ENCODE results near the gene DPEP3. TPM values are rescaled to one million over a fixed set of nuclear protein-coding genes. Genes with fewer than 3 reads are reported as not detected.

The DPEP3 gene
- total RNA-seq, 2 experiments from 2014 or later, result 0.16 to 0.25 TPM

DNA sequence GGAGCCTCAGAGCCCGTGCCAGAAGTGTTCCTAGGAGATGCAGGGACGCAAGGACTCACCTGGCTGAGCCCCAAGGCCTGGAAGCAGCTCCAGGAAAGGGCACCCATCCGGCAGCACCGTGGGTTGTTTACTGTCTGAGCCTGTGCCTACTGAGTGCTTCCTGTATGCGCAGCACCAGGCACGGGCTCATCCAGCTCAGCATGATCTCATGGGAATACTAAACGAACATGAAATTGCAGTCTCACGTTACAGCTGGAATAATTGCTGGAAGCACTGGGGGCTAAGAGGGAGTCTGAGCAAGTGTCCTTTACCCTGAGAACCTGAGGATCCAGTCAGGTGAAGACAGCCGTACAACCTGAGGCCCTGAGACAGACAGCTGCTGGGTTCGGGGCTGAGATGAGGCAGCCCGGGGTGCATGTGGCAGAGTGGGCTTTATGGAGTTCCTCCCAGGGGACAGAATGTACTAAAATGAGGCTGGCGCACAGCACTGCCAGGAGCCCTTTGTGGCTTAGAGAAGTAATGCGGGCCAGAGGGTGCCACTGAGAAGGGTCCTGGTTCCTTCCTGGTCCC, 54.0 kb downstream of the DPEP3 start:
- Mint-ChIP-seq H3K27ac (no peak overlapping the region), H3K36me3 (ENCODE audit: low read depth) (peaks cover 2% of the 10 kb centered on the region), H3K27me3 (no peaks in the 10 kb centered on the region), H3K4me1 (ENCODE audit: low read depth) (peaks cover 10% of the 10 kb centered on the region), H3K9me3 (no peaks in the 10 kb centered on the region), H3K4me3 (no peak overlapping the region)
- no peak for TF ChIP-seq CTCF (IDR thresholded peaks at IDR 0.05)
- intact Hi-C loops (cut with micrococcal nuclease), result loop anchor here (5.0 kb wide), 1 partner anchor 109 kb away; no protein-coding TSS in a partner anchor
- DNase-seq (no peak), ATAC-seq (no peak)
- ChIA-PET CTCF (interaction anchor here (1.0 to 7.8 kb wide), 5 partner anchors 8 to 405 kb away, joined by 4 to 81 read pairs (median 6); partner anchors contain the start of gene NRN1L), POLR2A (interaction anchor here (1.8 to 2.6 kb wide), 2 partner anchors 8 to 11 kb away, joined by 4 to 15 read pairs; partner anchors contain the start of gene PSMB10)

Other genes starting within 250 kb of the DPEP3 start
- gene RANBP10, start 173.9 kb downstream of the DPEP3 start, total RNA-seq, result 10 to 100 TPM; 15.9 to 18.9 TPM
- under 1 TPM; 0.40 to 0.47 TPM for gene TSNAXIP1, start 173.6 kb downstream of the DPEP3 start, total RNA-seq
- gene THAP11, start 138.2 kb downstream of the DPEP3 start, total RNA-seq, result 10 to 100 TPM; 40.6 to 40.7 TPM
- 100 to 1,000 TPM; 152 to 157 TPM for gene NUTF2, start 133.6 kb downstream of the DPEP3 start, total RNA-seq
- gene CENPT, start 132.8 kb downstream of the DPEP3 start, total RNA-seq, result 10 to 100 TPM; 40.4 to 42.2 TPM
- 10 to 100 TPM; 78.7 to 90.9 TPM for gene EDC4, start 107.4 kb downstream of the DPEP3 start, total RNA-seq
- gene NRN1L, start 95.6 kb downstream of the DPEP3 start, total RNA-seq, result under 1 TPM in 1 of 2 experiments, not detected in 1; 0.83 TPM
- 1 to 10 TPM; 8.4 to 8.5 TPM for gene PSKH1, start 87.2 kb downstream of the DPEP3 start, total RNA-seq
- gene CTRL, start 48.6 kb downstream of the DPEP3 start, total RNA-seq, result 1 to 10 TPM; 3.8 to 3.9 TPM
- gene PSMB10, start 43.6 kb downstream of the DPEP3 start, total RNA-seq, result 100 to 1,000 TPM; 205 to 206 TPM
- 10 to 100 TPM; 10.6 to 14.3 TPM for gene LCAT, start 36.4 kb downstream of the DPEP3 start, total RNA-seq
- gene SLC12A4, start 11.9 kb downstream of the DPEP3 start, total RNA-seq, result 10 to 100 TPM; 32.5 to 38.0 TPM
- gene DPEP2, start 19.0 kb upstream of the DPEP3 start, total RNA-seq, result 1 to 10 TPM; 2.9 TPM
- gene DPEP2NB, start 35.4 kb upstream of the DPEP3 start, total RNA-seq, result not detected
- 10 to 100 TPM; 16.6 to 17.3 TPM for gene DDX28, start 42.7 kb upstream of the DPEP3 start, total RNA-seq
- gene DUS2, start 42.8 kb upstream of the DPEP3 start, total RNA-seq, result 10 to 100 TPM; 34.2 to 35.1 TPM
- 100 to 1,000 TPM; 102 to 104 TPM for gene NFATC3, start 104.9 kb upstream of the DPEP3 start, total RNA-seq

All from activated CD8-positive, alpha-beta T cell treated with anti-CD3 and anti-CD28 coated beads for 36 hours (primary cell).